AG10803 (cell line): ENCODE results near the gene ZNF43.
A peak's percentile ranks its signal among the peaks of the same experiment; 100 is the strongest.

Source experiments
- DNase-seq: peaks from one replicate; pipeline ENCODE4 v3.0.0; 2010; ENCODE audit warnings: low read depth
- H3K4me3 ChIP-seq: 2 replicates; pipeline ENCODE4 v1.5.1; 2011; ENCODE audit warnings: mild to moderate bottlenecking, low read length, control low read depth
- TF ChIP-seq, protein P1 (sequence below): conservative IDR thresholded peaks from 2 replicates; pipeline ENCODE4 v1.5.1; 2011; ENCODE audit warnings: mild to moderate bottlenecking, low read length, control low read depth, inconsistent platforms

Gene ZNF43

DNA sequence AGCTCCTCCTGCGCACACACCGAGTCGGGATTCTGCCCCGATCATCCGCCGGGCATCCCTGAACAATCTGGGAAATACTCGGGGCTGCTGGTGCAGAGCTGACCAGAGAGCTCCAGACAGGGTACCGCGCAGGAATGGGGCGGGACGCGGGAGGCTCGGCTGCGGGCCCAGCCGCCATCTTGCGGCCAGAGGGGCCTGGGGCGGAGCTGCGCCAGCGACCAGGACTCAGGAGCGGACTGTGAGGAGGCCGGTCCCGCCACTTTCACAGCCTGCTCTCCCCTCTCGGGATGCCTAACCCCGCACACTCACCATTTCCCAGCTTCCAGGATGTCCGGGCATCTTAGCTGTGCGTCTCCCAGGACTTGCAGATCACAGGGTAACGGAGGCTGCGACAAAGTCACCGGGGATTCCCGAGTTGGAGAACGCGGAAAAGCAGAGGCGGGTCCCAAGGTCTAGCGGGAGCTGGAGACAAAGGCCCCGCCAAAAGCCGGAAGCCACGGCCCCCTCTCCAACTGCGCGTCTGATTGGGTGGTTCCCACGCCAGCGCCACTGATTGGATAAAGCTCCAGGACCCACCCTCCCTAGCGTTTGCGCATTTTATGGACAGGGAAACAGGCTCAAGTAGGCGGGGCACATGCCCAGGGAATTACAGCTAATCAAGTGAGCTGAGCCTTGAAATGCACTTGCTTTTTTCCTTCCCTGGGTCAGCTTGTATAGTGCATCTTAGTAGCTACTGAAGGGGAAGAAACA, 15.8 kb upstream of the ZNF43 start:
- peak overlapping the region; percentile 96 for H3K4me3 ChIP-seq
- TF ChIP-seq, protein P1, sequence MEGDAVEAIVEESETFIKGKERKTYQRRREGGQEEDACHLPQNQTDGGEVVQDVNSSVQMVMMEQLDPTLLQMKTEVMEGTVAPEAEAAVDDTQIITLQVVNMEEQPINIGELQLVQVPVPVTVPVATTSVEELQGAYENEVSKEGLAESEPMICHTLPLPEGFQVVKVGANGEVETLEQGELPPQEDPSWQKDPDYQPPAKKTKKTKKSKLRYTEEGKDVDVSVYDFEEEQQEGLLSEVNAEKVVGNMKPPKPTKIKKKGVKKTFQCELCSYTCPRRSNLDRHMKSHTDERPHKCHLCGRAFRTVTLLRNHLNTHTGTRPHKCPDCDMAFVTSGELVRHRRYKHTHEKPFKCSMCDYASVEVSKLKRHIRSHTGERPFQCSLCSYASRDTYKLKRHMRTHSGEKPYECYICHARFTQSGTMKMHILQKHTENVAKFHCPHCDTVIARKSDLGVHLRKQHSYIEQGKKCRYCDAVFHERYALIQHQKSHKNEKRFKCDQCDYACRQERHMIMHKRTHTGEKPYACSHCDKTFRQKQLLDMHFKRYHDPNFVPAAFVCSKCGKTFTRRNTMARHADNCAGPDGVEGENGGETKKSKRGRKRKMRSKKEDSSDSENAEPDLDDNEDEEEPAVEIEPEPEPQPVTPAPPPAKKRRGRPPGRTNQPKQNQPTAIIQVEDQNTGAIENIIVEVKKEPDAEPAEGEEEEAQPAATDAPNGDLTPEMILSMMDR, result no peak
- peak; percentile 90 for DNase-seq

DNA sequence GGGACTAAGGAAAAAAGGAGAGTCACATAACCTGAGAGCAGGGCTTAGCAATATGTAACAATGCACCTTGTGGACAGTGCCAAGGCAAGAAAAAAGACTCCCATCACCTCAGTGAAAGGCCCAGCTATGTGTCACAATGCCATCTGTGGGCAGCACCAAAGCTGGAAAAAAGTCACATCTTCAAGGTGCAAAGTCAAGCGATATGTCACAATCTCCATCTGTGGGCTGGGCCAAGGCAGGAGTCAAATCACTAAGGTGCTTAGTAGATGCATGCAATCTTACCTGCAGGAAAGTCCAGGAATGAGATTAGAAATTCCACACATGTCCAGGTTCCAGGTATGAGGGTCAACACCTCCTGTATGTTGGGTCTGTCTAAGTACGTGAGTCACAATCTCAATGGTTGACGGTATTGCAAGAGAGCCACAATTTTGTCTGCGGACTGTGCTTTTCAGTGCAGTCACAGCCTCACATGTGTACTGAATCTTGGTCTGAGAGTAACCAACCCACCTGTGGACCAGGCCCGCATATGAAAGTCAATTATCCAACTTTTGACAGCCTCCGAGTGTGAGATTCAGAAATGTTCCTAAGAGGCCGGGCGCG, 14.8 kb upstream of the ZNF43 start:
- DNase-seq, result no peak
- TF ChIP-seq, protein P1, result no peak

DNA sequence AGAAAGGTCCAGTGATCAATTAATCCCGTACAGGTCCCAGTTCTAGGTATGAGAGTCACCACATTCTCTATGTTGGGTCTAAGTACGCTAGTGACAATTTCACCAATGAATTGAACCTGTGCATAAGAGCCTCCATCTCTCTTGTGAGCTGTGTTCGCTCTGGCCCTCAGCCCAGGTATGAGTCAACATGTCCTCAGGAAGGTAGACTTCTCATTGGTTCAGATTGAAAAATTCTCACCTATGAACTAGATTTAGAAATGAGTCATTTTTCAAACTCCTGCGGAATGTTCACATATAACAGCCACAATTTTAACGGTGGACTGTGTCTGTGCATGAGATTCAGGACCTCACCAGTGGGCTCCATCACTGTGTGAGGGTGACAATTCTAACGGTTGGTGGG, 12.7 kb upstream of the ZNF43 start:
- no peak for DNase-seq
- H3K4me3 ChIP-seq, result no peak overlapping the region
- TF ChIP-seq, protein P1, result no peak

More for the DNA sequence above, 14.8 kb upstream of the ZNF43 start:
- peak overlapping the region; percentile 96 for H3K4me3 ChIP-seq

DNA sequence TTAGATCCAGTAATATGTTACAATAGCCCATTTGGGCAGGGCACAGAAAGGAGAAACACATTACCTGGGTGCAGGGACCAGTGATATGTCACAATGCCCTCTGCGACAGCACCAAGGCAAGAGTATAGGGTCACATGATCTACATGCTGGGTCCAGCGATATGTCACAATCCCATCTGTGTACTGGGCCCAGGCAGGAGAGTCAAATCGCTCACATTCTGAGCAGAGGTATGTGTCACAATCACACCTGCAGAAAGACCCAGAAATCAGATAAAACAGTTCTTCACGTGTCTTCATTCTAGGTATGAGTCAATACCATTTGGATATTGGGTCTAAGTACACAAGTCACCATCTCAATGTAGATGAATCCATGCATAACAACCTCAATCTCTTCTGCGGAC, 7.1 kb upstream of the ZNF43 start:
- no peak for DNase-seq
- no peak overlapping the region for H3K4me3 ChIP-seq
- TF ChIP-seq, protein P1, result no peak

DNA sequence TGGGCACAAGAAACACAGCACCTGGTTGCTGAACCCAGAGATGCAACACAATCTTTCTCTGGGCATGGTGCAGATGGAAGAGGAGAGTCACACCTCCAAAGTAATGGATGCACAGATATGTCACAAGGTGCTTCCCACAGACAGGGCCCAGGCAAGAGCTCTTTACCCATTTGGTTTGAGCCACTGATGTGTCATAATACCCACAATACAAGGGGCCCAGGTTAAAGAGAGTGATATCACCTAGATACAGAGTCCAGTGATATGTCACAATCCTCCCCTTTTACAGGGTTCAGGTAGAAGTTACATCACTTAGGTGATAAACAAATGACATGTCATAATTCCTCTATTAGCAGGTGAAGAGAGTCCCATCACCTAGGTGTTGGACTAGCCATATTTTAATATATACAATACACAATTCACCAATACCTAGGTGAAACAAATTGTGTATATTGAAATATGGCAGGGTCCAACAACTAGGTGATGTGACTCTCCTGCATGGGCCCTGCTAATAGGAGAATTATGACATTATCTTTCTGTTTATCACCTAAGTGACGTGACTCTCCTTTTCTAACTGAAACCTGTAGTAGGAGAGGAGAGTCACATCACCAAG, 5.6 kb upstream of the ZNF43 start:
- DNase-seq, result no peak
- H3K4me3 ChIP-seq, result no peak overlapping the region
- TF ChIP-seq, protein P1, result no peak

DNA sequence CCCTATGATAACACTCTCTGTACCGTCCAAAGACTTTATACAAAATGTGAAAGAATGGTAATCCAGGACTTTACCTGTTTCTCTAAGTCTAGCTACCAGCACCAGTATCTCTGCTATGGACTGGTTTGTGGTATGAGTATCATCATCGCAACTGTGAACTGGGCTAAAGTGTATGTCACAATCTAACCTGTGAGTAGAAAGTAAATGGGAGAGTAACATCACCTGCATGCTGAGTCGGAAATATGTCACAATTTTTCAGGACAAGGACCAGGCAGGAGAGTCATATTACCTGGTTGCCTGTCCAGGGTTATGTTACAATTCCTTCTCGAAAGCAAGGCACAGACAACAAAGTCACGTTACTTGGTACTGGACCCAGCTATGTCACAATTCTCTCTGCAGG, 5.1 kb upstream of the ZNF43 start:
- TF ChIP-seq, protein P1, result no peak
- DNase-seq, result no peak
- no peak overlapping the region for H3K4me3 ChIP-seq

DNA sequence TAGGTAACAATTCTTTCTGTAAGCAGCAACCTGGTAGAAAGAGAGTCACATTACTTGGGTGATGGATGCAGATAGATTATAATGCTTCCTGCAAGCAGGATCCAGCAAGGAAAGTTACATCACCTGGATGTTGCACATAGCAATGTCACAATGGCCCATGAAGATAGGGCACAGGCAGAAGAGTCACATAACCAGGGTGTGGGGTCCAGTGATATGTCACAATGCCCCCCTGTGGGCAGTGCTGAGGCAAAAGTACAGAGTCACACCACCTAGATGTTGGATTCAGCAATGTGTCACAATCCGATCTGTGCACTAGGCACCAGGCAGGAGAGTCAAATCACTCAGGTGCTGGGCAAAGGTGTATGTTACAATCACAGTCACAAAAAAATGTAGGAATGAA, 4.0 kb upstream of the ZNF43 start:
- DNase-seq, result no peak
- TF ChIP-seq, protein P1, result no peak
- no peak overlapping the region for H3K4me3 ChIP-seq
